Measurements from ENCODE around the gene L1TD1. TPM values are rescaled to one million over a fixed set of nuclear protein-coding genes. Genes with fewer than 3 reads are reported as not detected.
"Not testable (repeated sequence)": the region's sequence is repeated elsewhere in the genome, so short reads cannot be mapped to it uniquely, and the experiment has no call there.

Gene L1TD1
- total RNA-seq, 2 experiments from 2014 or later, result not detected

DNA sequence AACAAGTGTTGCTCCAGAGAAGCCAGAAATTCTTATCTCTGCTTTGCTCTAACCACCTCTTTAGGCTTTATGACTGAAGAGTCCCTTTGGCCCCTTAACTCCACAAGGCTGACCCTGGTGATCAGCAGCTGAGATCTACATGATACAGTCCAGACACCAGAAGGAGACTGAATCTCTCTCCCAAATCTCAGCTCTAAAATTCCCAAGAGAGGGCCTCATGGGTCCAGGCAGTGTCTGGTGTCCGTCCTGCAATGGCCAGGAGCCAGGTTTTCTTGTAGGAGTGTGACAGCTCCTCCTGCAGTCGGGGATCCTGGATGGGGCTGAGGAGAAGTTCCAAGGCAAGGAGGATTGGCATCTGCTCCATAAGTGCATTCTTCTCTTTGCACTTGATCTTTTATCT is 35.3 kb downstream of the L1TD1 start:
- no peaks in the 10 kb centered on the region for H3K9me3 Mint-ChIP-seq
- H3K4me3 Mint-ChIP-seq, result no peak overlapping the region
- ChIA-PET CTCF (interaction anchor here (0.6 to 0.8 kb wide), 2 partner anchors 54 to 433 kb away, joined by 3 to 5 read pairs; no protein-coding TSS in a partner anchor), POLR2A (no interaction called here)
- no peaks in the 10 kb centered on the region for H3K27me3 Mint-ChIP-seq
- H3K27ac Mint-ChIP-seq, result no peak overlapping the region
- no peak for DNase-seq
- H3K36me3 Mint-ChIP-seq (ENCODE audit: low read depth), result no peaks in the 10 kb centered on the region
- H3K4me1 Mint-ChIP-seq, result no peaks in the 10 kb centered on the region

GRCh38 chr1:62230718-62231117 is 36.1 kb downstream of the L1TD1 start:
- DNase-seq, result no peak
- no peak overlapping the region for H3K4me3 Mint-ChIP-seq
- no peaks in the 10 kb centered on the region for H3K9me3 Mint-ChIP-seq
- H3K27me3 Mint-ChIP-seq, result no peaks in the 10 kb centered on the region
- ChIA-PET POLR2A (no interaction called here), CTCF (no interaction called here)
- H3K4me1 Mint-ChIP-seq, result no peaks in the 10 kb centered on the region
- H3K36me3 Mint-ChIP-seq (ENCODE audit: low read depth), result no peaks in the 10 kb centered on the region
- H3K27ac Mint-ChIP-seq, result no peak overlapping the region

DNA sequence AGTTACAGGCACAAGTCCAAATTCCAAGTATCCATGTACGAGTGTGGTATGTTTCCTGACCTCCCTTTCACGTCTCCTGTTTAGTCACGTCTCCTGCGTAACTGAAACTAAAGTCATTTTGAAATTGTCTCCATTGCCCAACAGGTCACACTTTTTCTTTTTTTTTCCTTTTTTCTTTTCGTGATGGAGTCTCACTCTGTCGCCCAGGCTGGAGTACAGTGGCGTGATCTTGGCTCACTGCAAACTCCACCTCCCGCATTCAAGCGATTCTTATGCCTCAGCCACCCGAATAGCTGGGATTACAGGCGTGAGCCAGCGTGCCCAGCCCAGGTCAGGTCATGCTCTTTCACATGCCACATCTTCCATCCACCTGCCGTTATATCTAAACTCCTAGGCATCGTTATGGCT is 38.2 kb downstream of the L1TD1 start:
- Mint-ChIP-seq H3K27me3 (no peaks in the 10 kb centered on the region), H3K36me3 (ENCODE audit: low read depth) (no peaks in the 10 kb centered on the region), H3K4me1 (no peaks in the 10 kb centered on the region), H3K9me3 (no peaks in the 10 kb centered on the region), H3K4me3 (no peak overlapping the region), H3K27ac (no peak overlapping the region)
- ChIA-PET POLR2A (no interaction called here), CTCF (no interaction called here)
- no peak for DNase-seq

DNA sequence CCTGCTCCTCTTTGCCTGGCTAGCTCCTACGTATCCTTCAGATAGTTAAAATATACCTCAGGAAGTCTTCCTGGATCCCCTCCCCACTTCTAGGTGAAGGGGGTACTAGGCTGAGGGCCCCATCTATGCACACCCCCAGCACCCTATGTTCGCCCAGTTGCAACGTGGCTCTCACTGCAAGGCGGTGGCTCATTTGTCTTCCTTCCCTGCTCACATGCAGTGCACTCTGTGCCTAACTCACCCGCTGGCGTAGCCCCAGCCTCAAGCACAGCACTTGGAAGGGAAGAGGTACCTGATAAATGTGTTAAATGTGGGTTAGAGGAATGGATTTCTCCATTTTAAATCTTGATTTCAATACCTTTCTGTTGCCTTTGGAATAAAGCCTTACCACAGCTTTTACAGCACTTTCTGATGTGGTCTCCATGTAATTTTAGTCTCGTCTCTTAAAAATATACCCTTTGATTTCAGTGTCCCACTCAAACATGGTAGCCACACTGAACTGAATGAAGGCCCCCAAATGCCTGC is 39.3 kb downstream of the L1TD1 start:
- no peaks in the 10 kb centered on the region for H3K27me3 Mint-ChIP-seq
- H3K9me3 Mint-ChIP-seq, result no peaks in the 10 kb centered on the region
- no peak overlapping the region for H3K27ac Mint-ChIP-seq
- H3K4me3 Mint-ChIP-seq, result no peak overlapping the region
- no peak for DNase-seq
- POLR2A ChIA-PET, result no interaction called here
- CTCF ChIA-PET, result no interaction called here
- no peaks in the 10 kb centered on the region for H3K4me1 Mint-ChIP-seq
- H3K36me3 Mint-ChIP-seq (ENCODE audit: low read depth), result no peaks in the 10 kb centered on the region

GRCh38 chr1:62234688-62235087 is 40.0 kb downstream of the L1TD1 start:
- DNase-seq, result no peak
- H3K27me3 Mint-ChIP-seq, result no peaks in the 10 kb centered on the region
- POLR2A ChIA-PET, result no interaction called here
- H3K4me3 Mint-ChIP-seq, result no peak overlapping the region
- CTCF ChIA-PET, result no interaction called here
- no peaks in the 10 kb centered on the region for H3K4me1 Mint-ChIP-seq
- H3K36me3 Mint-ChIP-seq (ENCODE audit: low read depth), result no peaks in the 10 kb centered on the region
- no peaks in the 10 kb centered on the region for H3K9me3 Mint-ChIP-seq
- H3K27ac Mint-ChIP-seq, result no peak overlapping the region

DNA sequence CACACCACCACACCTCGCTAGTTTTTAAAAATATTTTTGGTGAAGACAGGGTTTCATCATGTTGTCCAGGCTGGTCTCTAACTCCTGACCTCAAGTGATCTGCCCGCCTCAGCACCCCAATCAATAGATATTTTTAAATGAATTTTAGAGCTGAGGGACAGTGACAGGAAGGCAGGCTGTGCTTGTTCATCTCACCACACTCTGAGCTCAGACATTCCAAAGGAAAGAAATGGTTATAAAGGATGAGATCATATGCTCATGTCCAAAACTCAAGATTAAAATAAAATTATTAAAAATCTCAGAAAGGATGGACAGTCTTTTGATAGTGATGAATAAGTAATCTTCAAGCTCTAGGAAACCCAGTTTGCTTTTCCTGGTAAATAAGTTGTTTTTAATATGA is 40.9 kb downstream of the L1TD1 start:
- Mint-ChIP-seq H3K9me3 (no peaks in the 10 kb centered on the region), H3K4me1 (no peaks in the 10 kb centered on the region), H3K27ac (no peak overlapping the region), H3K36me3 (ENCODE audit: low read depth) (no peaks in the 10 kb centered on the region), H3K27me3 (no peaks in the 10 kb centered on the region), H3K4me3 (no peak overlapping the region)
- ChIA-PET POLR2A (no interaction called here), CTCF (no interaction called here)
- no peak for DNase-seq

GRCh38 chr1:62237361-62237760 is 42.7 kb downstream of the L1TD1 start:
- Mint-ChIP-seq H3K9me3 (no peaks in the 10 kb centered on the region), H3K4me3 (no peak overlapping the region), H3K27me3 (no peaks in the 10 kb centered on the region), H3K4me1 (no peaks in the 10 kb centered on the region), H3K36me3 (ENCODE audit: low read depth) (no peaks in the 10 kb centered on the region), H3K27ac (no peak overlapping the region)
- no peak for DNase-seq
- POLR2A ChIA-PET, result no interaction called here
- CTCF ChIA-PET, result no interaction called here

DNA sequence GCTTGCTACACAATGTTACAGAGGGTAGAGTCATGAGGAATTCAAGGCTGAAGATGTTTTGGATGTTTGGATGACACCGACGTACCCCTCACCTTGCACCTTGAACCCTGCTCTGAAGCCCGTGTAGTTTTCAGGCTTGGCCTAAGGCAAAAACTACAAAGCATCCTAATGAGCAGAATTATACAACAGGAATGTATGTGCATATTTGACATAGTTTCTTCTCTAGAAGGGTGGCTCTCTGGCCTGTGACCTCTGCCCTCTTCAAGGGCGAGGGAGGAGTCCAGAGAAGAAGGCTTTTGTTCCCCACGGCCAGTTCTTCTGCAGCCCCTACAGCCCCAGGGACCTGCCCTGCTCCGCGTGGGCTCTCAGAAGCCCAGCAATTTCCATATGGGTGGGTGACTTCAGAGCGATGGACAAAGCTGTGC is 43.3 kb downstream of the L1TD1 start:
- no peaks in the 10 kb centered on the region for H3K36me3 Mint-ChIP-seq (ENCODE audit: low read depth)

DNA sequence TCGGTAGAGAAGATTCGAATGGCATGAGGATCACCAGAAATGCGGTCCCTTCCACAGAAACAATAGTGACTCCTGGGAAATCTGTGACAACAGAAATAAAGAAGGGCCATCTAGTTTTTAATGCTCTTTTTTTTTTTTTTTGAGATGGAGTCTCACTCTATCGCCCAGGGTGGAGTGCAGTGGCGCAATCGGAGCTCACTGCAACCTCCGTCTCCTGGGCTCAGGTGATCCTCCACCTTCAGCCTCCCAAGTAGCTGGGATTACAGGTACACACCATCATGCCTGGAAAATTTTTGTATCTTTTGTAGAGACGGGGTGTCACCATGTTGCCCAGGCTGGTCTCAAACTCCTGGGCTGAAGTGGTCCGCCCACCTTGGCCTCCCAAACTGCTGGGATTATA is 43.9 kb downstream of the L1TD1 start:
- POLR2A ChIA-PET, result no interaction called here
- H3K27ac Mint-ChIP-seq, result no peak overlapping the region
- no peaks in the 10 kb centered on the region for H3K27me3 Mint-ChIP-seq
- H3K4me1 Mint-ChIP-seq, result no peaks in the 10 kb centered on the region
- no peak for DNase-seq
- H3K9me3 Mint-ChIP-seq, result no peaks in the 10 kb centered on the region
- no peaks in the 10 kb centered on the region for H3K36me3 Mint-ChIP-seq (ENCODE audit: low read depth)
- CTCF ChIA-PET, result no interaction called here
- no peak overlapping the region for H3K4me3 Mint-ChIP-seq

More for the DNA sequence above, 43.3 kb downstream of the L1TD1 start:
- Mint-ChIP-seq H3K4me1 (no peaks in the 10 kb centered on the region), H3K9me3 (no peaks in the 10 kb centered on the region), H3K4me3 (no peak overlapping the region), H3K27ac (no peak overlapping the region), H3K27me3 (no peaks in the 10 kb centered on the region)
- no peak for DNase-seq
- POLR2A ChIA-PET, result no interaction called here
- CTCF ChIA-PET, result no interaction called here

- H3K4me1 Mint-ChIP-seq; H3K36me3 Mint-ChIP-seq (ENCODE audit: low read depth); H3K27me3 Mint-ChIP-seq; DNase-seq; H3K27ac Mint-ChIP-seq; CTCF ChIA-PET; POLR2A ChIA-PET; H3K4me3 Mint-ChIP-seq; H3K9me3 Mint-ChIP-seq: not testable (repeated sequence)
Measured at GRCh38 chr1:62239652-62240403, 45.2 kb downstream of the L1TD1 start.

DNA sequence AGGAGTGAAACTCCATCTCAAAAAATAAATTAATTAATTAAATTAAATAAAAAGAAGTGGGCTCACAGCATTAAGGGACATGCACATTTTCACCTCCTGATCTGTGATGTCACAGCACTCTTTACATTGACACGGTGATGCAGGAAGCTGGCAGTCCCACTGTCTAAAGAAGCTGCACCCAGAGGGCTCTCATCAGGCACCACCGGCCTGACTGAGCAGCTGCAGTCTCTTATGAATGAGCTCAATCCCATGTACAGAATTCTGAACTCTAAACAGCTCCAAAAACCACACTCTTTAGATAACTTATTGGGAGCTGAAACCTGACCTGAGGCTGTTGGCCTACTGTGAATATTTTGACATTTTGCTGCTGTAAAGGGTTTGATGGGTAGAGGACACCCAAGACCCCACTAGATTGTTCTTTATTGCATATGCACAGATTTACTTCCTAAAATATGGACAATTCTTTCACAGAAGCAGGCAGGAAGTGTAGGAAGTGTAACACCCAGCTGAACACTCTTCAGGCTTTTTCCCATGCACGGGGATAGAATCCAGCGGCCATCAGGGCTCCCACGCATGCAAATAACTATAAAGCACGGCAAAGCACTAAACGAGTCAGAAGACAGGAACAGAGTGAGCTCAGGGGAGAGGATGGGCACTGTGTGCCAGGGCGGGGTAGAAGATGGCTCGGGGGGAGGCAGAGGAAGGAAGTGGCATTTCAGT is 46.2 kb downstream of the L1TD1 start:
- Mint-ChIP-seq H3K4me1 (no peaks in the 10 kb centered on the region), H3K4me3 (no peak overlapping the region), H3K27ac (no peak overlapping the region), H3K36me3 (ENCODE audit: low read depth) (no peaks in the 10 kb centered on the region), H3K27me3 (no peaks in the 10 kb centered on the region), H3K9me3 (no peaks in the 10 kb centered on the region)
- CTCF ChIA-PET, result no interaction called here
- no peak for DNase-seq
- POLR2A ChIA-PET, result no interaction called here

DNA sequence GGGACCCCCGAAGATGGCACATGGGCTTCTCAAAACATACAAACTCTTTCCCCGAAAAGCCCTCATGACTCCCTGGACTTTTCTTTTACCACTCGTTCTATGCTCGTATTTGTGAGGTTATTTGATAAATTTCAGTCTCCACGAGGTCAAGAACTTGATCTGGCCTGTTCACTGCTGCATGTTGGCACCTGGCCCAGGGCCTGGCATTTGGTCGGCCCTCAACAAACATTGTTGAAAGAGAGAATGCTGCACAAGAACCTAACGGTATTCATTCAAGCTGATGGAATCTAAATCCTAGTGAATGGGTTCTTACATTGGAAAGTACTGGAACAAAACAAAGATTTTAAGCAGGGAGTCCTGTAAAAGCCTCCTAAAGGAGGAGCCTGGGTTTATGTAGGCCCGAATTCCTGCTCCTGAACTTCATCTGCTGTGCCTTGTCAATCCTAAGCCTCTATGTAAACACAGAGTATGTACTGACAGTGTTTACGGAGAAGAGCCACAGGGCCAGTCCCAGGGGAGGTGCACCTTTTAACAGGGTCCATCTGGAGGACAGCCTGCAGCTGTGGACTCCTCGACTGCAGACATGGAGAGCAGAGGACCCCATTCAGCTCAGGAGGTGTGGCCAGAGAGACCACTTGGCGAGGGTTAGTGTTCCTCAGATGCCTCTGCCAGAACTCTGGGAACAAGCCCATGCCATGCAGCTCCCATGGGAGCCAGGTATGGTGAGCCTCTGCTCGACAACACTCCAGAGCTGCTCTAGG is 46.9 kb downstream of the L1TD1 start:
- ChIA-PET CTCF (interaction anchor here (0.6 to 1.2 kb wide), 2 partner anchors 22 to 522 kb away, joined by 3 to 4 read pairs; no protein-coding TSS in a partner anchor), POLR2A (no interaction called here)
- H3K27ac Mint-ChIP-seq, result no peak overlapping the region
- no peak overlapping the region for H3K4me3 Mint-ChIP-seq
- H3K4me1 Mint-ChIP-seq, result no peaks in the 10 kb centered on the region
- no peaks in the 10 kb centered on the region for H3K9me3 Mint-ChIP-seq
- H3K27me3 Mint-ChIP-seq, result no peaks in the 10 kb centered on the region
- DNase-seq, result no peak
- H3K36me3 Mint-ChIP-seq (ENCODE audit: low read depth), result no peaks in the 10 kb centered on the region

DNA sequence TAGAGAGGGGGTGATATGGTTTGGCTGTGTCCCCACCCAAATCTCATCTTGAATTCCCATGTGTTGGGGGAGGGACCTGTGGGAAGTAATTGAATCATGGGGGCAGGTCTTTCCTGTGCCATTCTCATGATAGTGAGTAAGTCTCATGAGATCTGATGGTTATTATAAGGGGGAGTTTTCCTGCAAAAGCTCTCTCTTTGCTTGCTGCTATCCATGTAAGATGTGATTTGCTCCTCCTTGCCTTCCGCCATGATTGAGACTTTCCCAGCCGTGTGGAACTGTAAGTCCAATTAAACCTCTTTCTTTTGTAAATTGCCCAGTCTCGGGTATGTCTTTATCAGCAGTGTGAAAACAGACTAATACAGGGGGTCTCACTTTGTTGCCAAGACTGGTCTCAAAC is 49.7 kb downstream of the L1TD1 start:
- H3K27ac Mint-ChIP-seq; H3K9me3 Mint-ChIP-seq; H3K36me3 Mint-ChIP-seq (ENCODE audit: low read depth); POLR2A ChIA-PET; H3K4me3 Mint-ChIP-seq; DNase-seq; H3K4me1 Mint-ChIP-seq; H3K27me3 Mint-ChIP-seq; CTCF ChIA-PET: not testable (repeated sequence)

All from activated CD4-positive, alpha-beta T cell treated with anti-CD3 and anti-CD28 coated beads, Interleukin-2, amount 10 ng/mL, durations not matched to agents 7 days and 5 days (primary cell).